Measurements from ENCODE around the gene DDX60. TPM values are rescaled to one million over a fixed set of nuclear protein-coding genes. Genes with fewer than 3 reads are reported as not detected.

DDX60 gene
- total RNA-seq, 4 donors from 2014 or later: 4.6 to 24.3 (median 13.8) TPM

DNA sequence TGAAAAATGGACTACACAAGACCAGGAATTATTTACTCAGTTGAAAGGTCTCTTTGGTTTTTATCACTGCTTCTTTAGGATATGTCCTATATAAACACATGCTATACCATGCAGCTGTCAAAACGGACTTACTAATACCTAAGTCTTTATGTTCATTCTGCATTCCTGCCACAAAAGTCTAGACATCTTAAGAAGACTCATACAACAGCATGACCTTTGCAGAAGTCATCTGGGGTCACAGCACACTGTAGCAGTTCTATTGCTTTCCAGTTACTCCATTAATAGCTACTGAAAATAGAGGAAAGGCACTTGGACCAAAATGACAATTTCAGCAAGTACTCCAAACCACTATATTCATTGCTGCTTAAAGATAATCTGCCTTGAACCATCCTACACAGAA is 53.2 kb downstream of the DDX60 start:
- Histone ChIP-seq H3K36me3 (peaks cover 5 to 63% of the 10 kb centered on the region in 2 donors), H3K4me1 (peaks cover 0 to 10% (median 0%) of the 10 kb centered on the region in 3 donors), H3K27ac (no peak overlapping the region), H3K4me3 (no peak overlapping the region), H3K27me3 (no peaks in the 10 kb centered on the region), H3K9me3 (no peaks in the 10 kb centered on the region)
- WGBS, 2 donors (ENCODE audit: low coverage in 1 of 2): 50 to 67% methylated on average over 1 of the region's 1 CpG
- no peak for ATAC-seq
- TF ChIP-seq POLR2AphosphoS5 (IDR thresholded peaks at IDR 0.05) (no peak), POLR2A (IDR thresholded peaks at IDR 0.05) (no peak), EP300 (IDR thresholded peaks at IDR 0.05) (no peak)
- TF ChIP-seq, protein P1, sequence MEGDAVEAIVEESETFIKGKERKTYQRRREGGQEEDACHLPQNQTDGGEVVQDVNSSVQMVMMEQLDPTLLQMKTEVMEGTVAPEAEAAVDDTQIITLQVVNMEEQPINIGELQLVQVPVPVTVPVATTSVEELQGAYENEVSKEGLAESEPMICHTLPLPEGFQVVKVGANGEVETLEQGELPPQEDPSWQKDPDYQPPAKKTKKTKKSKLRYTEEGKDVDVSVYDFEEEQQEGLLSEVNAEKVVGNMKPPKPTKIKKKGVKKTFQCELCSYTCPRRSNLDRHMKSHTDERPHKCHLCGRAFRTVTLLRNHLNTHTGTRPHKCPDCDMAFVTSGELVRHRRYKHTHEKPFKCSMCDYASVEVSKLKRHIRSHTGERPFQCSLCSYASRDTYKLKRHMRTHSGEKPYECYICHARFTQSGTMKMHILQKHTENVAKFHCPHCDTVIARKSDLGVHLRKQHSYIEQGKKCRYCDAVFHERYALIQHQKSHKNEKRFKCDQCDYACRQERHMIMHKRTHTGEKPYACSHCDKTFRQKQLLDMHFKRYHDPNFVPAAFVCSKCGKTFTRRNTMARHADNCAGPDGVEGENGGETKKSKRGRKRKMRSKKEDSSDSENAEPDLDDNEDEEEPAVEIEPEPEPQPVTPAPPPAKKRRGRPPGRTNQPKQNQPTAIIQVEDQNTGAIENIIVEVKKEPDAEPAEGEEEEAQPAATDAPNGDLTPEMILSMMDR (IDR thresholded peaks at IDR 0.05): no peak

DNA sequence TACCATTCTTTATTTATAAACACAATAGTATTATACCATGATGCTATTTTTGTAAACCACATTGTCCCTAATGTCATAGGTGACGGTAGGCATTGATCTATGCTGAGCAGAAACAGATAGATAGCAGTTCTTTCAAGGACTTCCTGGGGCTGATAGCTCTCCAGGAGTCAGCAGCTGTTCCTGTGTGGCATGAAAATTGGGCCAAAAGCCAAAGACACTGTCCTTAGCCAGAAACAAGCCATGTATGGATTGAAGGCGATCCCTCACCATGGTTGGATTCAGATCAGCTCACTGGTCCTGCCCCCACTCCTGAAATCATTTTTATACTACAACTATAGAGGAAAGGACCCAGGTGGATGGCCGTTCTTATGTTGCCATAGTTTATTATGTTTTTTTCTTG is 53.6 kb downstream of the DDX60 start:
- no peak for ATAC-seq
- Histone ChIP-seq H3K4me1 (peaks cover 0 to 10% (median 0%) of the 10 kb centered on the region in 3 donors), H3K36me3 (peaks cover 5 to 63% of the 10 kb centered on the region in 2 donors), H3K27me3 (no peaks in the 10 kb centered on the region), H3K9me3 (no peaks in the 10 kb centered on the region), H3K27ac (no peak overlapping the region), H3K4me3 (no peak overlapping the region)
- 21 to 73% methylated on average over 2 to 3 of the region's 3 CpGs for WGBS, 2 donors (ENCODE audit: low coverage in 1 of 2)
- TF ChIP-seq POLR2A (IDR thresholded peaks at IDR 0.05) (no peak), POLR2AphosphoS5 (IDR thresholded peaks at IDR 0.05) (no peak), EP300 (IDR thresholded peaks at IDR 0.05) (no peak)
- TF ChIP-seq, protein P1 (IDR thresholded peaks at IDR 0.05): no peak

DNA sequence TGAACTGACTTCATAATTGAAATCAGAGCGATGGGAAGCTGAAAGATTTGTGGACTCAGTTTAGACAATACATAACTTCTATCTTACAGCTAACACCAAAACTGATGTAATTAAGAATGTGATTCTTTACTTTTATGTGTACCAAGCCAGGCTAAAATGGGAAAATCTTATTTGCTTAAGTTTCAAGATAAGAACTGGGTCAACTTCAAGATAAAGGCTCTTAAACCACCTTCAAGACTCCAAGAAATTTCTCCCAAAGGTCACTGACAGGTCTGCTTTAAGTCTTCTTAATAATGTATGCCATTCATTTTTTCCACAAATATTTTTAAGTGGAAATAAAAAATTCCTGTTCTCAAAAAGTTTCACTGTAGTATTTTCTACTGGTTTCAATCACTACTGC is 55.5 kb downstream of the DDX60 start:
- H3K27ac ChIP-seq: no peak overlapping the region
- H3K4me1 ChIP-seq: peaks cover 0 to 10% (median 0%) of the 10 kb centered on the region in 3 donors
- peaks cover 5 to 61% of the 10 kb centered on the region in 2 donors for H3K36me3 ChIP-seq
- TF ChIP-seq POLR2A (IDR thresholded peaks at IDR 0.05) (no peak), EP300 (IDR thresholded peaks at IDR 0.05) (no peak), POLR2AphosphoS5 (IDR thresholded peaks at IDR 0.05) (no peak)
- TF ChIP-seq, protein P1 (IDR thresholded peaks at IDR 0.05): no peak
- 93 to 100% methylated on average over 1 of the region's 1 CpG for WGBS, 2 donors (ENCODE audit: low coverage in 1 of 2)
- ATAC-seq: no peak
- H3K27me3 ChIP-seq: no peaks in the 10 kb centered on the region
- H3K9me3 ChIP-seq: no peaks in the 10 kb centered on the region
- H3K4me3 ChIP-seq: no peak overlapping the region

DNA sequence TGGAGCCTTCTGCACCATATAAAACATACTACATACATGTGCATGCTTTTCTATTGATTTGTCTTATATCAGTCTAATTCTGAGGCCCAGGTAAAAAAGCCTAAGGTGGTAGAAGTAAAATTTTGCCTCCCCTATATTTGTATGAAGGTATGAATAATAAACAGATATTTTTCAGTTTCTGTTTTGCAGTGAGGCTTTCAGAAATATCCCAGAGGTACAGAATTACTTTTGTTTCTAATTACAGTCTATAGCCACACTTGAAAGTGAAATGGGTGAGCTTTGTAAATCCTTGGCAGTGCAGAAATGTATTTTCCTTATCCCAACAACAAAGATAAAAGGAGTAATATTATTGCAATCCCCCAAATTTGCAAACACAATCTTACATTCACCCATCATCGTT is 59.5 kb downstream of the DDX60 start:
- TF ChIP-seq POLR2AphosphoS5 (IDR thresholded peaks at IDR 0.05) (no peak), POLR2A (IDR thresholded peaks at IDR 0.05) (no peak), EP300 (IDR thresholded peaks at IDR 0.05) (no peak)
- TF ChIP-seq, protein P1 (IDR thresholded peaks at IDR 0.05): no peak
- Histone ChIP-seq H3K27ac (no peak overlapping the region), H3K36me3 (peaks cover 0 to 62% of the 10 kb centered on the region in 2 donors), H3K4me1 (no peaks in the 10 kb centered on the region), H3K27me3 (no peaks in the 10 kb centered on the region), H3K9me3 (no peaks in the 10 kb centered on the region), H3K4me3 (no peak overlapping the region)
- ATAC-seq: no peak
- WGBS, 2 donors (ENCODE audit: low coverage in 1 of 2): 90 to 100% methylated on average over 1 of the region's 1 CpG

DNA sequence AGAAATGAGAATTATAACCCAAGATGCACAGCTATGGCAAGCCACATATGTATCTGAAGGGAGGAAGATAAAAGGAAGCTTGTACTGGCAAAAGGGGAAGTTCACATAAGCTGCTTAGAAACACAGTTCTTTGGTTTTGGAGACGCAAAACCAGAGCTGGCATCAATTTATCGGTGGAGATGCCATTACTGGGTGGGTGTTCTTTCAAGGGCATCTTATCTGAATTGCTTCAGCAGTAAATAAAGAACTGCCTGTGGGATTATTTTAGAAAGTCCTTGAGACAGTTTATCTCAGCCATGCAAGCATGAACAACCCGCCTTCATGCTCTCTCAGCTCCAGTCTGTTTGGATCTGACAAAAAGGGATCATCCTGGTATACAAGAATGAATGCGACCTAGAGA is 60.8 kb downstream of the DDX60 start:
- H3K27me3 ChIP-seq: no peaks in the 10 kb centered on the region
- no peak overlapping the region for H3K4me3 ChIP-seq
- no peaks in the 10 kb centered on the region for H3K9me3 ChIP-seq
- H3K4me1 ChIP-seq: no peaks in the 10 kb centered on the region
- no peak overlapping the region for H3K27ac ChIP-seq
- peaks cover 0 to 68% of the 10 kb centered on the region in 2 donors for H3K36me3 ChIP-seq
- TF ChIP-seq, protein P1 (IDR thresholded peaks at IDR 0.05): no peak
- no peak for TF ChIP-seq POLR2AphosphoS5 (IDR thresholded peaks at IDR 0.05)
- no peak for TF ChIP-seq POLR2A (IDR thresholded peaks at IDR 0.05)
- TF ChIP-seq EP300 (IDR thresholded peaks at IDR 0.05): no peak
- no peak for ATAC-seq
- 42 to 100% methylated on average over 2 to 4 of the region's 4 CpGs for WGBS, 2 donors (ENCODE audit: low coverage in 1 of 2)
